H1 (cell line): ENCODE data around the gene MRPS15. TPM values are rescaled to one million over a fixed set of nuclear protein-coding genes. Genes with fewer than 3 reads are reported as not detected.

Experiments
- ASH2L ChIP-seq: fragments of 200-600, 300-600 bp; sonication (generic); IDR thresholded peaks from one replicate; pipeline ENCODE4 v1.7.1; 2017; ENCODE audit warnings: low read length
- CTBP2 ChIP-seq: IDR thresholded peaks from 2 replicates; pipeline ENCODE4 v1.7.0; 2011; ENCODE audit warnings: borderline replicate concordance, mild to moderate bottlenecking, moderate library complexity, mixed read lengths, low read length; ENCODE audit not compliant: insufficient read depth, insufficient read length
- JUND ChIP-seq: IDR thresholded peaks from 2 replicates; pipeline ENCODE4 v1.6.1; 2011; ENCODE audit warnings: mild to moderate bottlenecking, improper control_type of control experiment, low read length
- KDM4A ChIP-seq: IDR thresholded peaks from one replicate; pipeline ENCODE4 v1.7.1; 2012; ENCODE audit warnings: low read depth, mild to moderate bottlenecking, moderate library complexity, low read length, inconsistent platforms; ENCODE audit not compliant: severe bottlenecking
- KDM5A ChIP-seq: fragments of 200-600 bp; IDR thresholded peaks from 2 replicates; pipeline ENCODE4 v1.7.1; 2012; ENCODE audit warnings: mild to moderate bottlenecking, low read length, inconsistent platforms, mixed read lengths
- RXRA ChIP-seq: IDR thresholded peaks from 2 replicates; pipeline ENCODE4 v1.6.1; 2011; ENCODE audit warnings: low read depth, mild to moderate bottlenecking, low read length, moderate library complexity; ENCODE audit not compliant: insufficient read depth
- SIX5 ChIP-seq: IDR thresholded peaks from 2 replicates; pipeline ENCODE4 v1.6.1; 2011; ENCODE audit warnings: mild to moderate bottlenecking, low read depth, low read length
- SP1 ChIP-seq: IDR thresholded peaks from 2 replicates; pipeline ENCODE4 v1.6.1; 2011; ENCODE audit warnings: low read depth, low read length
- YY1 ChIP-seq: IDR thresholded peaks from 2 replicates; pipeline ENCODE4 v1.6.1; 2011; ENCODE audit warnings: low read depth, mild to moderate bottlenecking, low read length
- polyA plus RNA-seq, 7 experiments: library from polyadenylated mRNA; depleted of rRNA in 3 of 7; stranded (reverse) in 5 of 7; unstranded in 2 of 7; fragments of >200 nt in 5 of 7; fragments of 200-250 nt in 2 of 7; gene quantifications; 1 replicate in 5 of 7; 2 replicates in 1 of 7; 4 replicates in 1 of 7; pipeline versions ENCODE4 v1.2.1 to v1.2.3, GENCODE V29; 2011 to 2013; ENCODE audit warnings: missing spikeins in 2 of 7, mixed read lengths in 2 of 7
- total RNA-seq: library from RNA; stranded (reverse); fragmentation: NEBNext Ultra II Directional; extraction: Animal tissue kit (Norgen Biotek cat#: 25700); gene quantifications from 2 replicates; pipeline ENCODE4 v1.2.1, GENCODE V29; 2021
- TF ChIP-seq, protein P1 (sequence below): fragments of 300-600 bp; sonication (generic); IDR thresholded peaks from 2 replicates; pipeline ENCODE4 v1.7.1; 2012; ENCODE audit warnings: low read length, moderate library complexity, mild to moderate bottlenecking, inconsistent platforms; ENCODE audit not compliant: insufficient replicate concordance

MRPS15 gene
- total and polyA plus RNA-seq, 2 of the 8 experiments (the other 6 are each of a cell fraction or from before 2014, with no cell fraction given): 53.6 to 129 TPM

- TF ChIP-seq, protein P1, sequence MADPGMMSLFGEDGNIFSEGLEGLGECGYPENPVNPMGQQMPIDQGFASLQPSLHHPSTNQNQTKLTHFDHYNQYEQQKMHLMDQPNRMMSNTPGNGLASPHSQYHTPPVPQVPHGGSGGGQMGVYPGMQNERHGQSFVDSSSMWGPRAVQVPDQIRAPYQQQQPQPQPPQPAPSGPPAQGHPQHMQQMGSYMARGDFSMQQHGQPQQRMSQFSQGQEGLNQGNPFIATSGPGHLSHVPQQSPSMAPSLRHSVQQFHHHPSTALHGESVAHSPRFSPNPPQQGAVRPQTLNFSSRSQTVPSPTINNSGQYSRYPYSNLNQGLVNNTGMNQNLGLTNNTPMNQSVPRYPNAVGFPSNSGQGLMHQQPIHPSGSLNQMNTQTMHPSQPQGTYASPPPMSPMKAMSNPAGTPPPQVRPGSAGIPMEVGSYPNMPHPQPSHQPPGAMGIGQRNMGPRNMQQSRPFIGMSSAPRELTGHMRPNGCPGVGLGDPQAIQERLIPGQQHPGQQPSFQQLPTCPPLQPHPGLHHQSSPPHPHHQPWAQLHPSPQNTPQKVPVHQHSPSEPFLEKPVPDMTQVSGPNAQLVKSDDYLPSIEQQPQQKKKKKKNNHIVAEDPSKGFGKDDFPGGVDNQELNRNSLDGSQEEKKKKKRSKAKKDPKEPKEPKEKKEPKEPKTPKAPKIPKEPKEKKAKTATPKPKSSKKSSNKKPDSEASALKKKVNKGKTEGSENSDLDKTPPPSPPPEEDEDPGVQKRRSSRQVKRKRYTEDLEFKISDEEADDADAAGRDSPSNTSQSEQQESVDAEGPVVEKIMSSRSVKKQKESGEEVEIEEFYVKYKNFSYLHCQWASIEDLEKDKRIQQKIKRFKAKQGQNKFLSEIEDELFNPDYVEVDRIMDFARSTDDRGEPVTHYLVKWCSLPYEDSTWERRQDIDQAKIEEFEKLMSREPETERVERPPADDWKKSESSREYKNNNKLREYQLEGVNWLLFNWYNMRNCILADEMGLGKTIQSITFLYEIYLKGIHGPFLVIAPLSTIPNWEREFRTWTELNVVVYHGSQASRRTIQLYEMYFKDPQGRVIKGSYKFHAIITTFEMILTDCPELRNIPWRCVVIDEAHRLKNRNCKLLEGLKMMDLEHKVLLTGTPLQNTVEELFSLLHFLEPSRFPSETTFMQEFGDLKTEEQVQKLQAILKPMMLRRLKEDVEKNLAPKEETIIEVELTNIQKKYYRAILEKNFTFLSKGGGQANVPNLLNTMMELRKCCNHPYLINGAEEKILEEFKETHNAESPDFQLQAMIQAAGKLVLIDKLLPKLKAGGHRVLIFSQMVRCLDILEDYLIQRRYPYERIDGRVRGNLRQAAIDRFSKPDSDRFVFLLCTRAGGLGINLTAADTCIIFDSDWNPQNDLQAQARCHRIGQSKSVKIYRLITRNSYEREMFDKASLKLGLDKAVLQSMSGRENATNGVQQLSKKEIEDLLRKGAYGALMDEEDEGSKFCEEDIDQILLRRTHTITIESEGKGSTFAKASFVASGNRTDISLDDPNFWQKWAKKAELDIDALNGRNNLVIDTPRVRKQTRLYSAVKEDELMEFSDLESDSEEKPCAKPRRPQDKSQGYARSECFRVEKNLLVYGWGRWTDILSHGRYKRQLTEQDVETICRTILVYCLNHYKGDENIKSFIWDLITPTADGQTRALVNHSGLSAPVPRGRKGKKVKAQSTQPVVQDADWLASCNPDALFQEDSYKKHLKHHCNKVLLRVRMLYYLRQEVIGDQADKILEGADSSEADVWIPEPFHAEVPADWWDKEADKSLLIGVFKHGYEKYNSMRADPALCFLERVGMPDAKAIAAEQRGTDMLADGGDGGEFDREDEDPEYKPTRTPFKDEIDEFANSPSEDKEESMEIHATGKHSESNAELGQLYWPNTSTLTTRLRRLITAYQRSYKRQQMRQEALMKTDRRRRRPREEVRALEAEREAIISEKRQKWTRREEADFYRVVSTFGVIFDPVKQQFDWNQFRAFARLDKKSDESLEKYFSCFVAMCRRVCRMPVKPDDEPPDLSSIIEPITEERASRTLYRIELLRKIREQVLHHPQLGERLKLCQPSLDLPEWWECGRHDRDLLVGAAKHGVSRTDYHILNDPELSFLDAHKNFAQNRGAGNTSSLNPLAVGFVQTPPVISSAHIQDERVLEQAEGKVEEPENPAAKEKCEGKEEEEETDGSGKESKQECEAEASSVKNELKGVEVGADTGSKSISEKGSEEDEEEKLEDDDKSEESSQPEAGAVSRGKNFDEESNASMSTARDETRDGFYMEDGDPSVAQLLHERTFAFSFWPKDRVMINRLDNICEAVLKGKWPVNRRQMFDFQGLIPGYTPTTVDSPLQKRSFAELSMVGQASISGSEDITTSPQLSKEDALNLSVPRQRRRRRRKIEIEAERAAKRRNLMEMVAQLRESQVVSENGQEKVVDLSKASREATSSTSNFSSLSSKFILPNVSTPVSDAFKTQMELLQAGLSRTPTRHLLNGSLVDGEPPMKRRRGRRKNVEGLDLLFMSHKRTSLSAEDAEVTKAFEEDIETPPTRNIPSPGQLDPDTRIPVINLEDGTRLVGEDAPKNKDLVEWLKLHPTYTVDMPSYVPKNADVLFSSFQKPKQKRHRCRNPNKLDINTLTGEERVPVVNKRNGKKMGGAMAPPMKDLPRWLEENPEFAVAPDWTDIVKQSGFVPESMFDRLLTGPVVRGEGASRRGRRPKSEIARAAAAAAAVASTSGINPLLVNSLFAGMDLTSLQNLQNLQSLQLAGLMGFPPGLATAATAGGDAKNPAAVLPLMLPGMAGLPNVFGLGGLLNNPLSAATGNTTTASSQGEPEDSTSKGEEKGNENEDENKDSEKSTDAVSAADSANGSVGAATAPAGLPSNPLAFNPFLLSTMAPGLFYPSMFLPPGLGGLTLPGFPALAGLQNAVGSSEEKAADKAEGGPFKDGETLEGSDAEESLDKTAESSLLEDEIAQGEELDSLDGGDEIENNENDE: no peak
- no peak for TF ChIP-seq CTBP2
- no peak for TF ChIP-seq ASH2L
- no peak for TF ChIP-seq SP1
- TF ChIP-seq SIX5: no peak
- no peak for TF ChIP-seq KDM5A
- TF ChIP-seq YY1: no peak
- TF ChIP-seq RXRA: no peak
- TF ChIP-seq JUND: no peak
- TF ChIP-seq KDM4A: no peak
Measured at GRCh38 chr1:36510418-36510817, 46.2 kb upstream of the MRPS15 start (continued).
